ENCODE measurements around the gene FBXL19.

FBXL19 gene

GRCh38 chr16:30966033-30966619, 42.8 kb downstream of the FBXL19 start:
- no peak for DNase-seq (ENCODE audit: low spot score)

DNA sequence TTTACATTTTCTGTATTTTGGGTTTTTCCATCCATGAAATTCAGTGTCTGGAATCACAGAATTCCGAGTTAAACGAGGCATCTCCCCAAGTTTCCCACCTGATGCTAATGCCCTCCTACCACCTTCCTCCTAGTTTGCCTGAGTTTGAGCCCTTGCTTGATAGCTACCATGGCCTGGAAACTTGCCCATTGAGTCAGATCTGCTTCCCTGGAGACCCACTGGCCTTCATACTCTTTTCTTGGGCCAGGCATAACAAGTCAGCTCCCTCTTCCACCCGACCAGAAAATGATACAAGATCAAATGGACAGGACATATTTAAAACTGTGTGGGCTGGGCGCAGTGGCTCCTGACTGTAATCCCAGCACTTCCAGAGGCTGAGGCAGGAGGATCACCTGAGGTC, 44.4 kb downstream of the FBXL19 start:
- DNase-seq (ENCODE audit: low spot score) = no peak

DNA sequence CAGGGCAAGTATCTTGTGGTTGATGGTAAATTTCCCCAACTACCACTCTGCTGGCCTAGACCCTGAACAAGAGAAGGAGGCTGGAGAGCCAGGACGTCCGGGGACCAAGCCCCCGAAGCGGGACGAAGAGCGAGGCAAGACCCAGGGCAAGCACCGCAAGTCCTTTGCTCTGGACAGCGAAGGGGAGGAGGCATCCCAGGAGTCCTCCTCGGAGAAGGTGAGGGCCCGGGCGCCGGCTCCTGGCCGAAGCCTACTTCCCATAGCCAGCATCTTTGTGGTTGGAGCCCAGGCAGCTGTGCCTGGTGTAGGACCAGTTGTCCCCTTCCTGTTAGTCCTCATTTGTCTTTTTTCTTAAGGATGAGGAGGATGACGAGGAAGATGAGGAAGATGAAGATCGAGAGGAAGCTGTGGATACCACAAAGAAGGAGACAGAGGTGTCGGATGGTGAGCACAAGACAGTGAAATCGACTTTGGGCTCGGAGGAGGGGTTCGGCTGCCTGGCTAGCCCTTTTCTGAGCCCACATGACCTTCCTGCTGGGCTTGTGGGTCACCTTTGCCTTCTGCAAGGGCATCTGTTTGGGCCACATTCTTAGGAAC, 46.0 kb downstream of the FBXL19 start:
- no peak for DNase-seq (ENCODE audit: low spot score)

DNA sequence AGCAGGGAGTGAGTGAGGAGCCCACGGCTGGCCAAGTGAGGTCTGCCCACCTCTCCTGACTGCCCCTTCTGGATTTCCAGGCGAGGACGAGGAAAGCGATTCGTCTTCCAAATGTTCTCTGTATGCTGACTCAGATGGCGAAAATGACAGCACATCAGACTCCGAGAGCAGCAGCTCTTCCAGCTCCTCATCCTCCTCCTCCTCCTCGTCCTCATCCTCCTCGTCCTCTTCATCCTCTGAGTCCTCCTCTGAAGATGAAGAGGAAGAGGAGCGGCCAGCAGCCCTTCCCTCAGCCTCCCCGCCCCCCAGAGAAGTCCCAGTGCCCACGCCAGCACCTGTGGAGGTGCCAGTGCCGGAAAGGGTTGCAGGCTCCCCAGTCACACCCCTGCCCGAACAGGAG, 47.9 kb downstream of the FBXL19 start:
- DNase-seq (ENCODE audit: low spot score) = no peak

GRCh38 chr16:30972872-30973271, 49.5 kb downstream of the FBXL19 start:
- DNase-seq (ENCODE audit: low spot score) = no peak

GRCh38 chr16:30974348-30974747, 51.0 kb downstream of the FBXL19 start:
- DNase-seq (ENCODE audit: low spot score) = no peak

DNA sequence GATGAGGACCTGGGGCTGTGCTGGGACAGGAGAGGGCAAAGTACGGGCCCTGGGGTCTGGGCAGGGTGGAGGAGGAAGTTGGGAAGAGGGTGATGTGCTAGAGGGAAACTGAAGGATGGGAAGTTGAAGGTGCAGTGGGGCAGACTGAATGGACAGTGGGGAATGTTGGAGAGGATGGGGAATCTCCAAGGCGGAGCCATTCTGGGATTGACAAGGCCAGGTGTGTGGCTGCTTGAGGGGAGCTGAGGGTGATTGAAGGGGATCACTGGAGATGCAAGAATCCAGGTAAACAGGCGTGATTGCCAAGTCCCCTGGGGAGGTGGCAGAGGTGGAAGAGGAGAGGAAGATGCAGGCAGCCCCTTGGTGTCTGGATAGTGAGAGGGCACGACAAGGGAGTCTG, 53.1 kb downstream of the FBXL19 start:
- DNase-seq (ENCODE audit: low spot score) = no peak

GRCh38 chr16:30977502-30977901, 54.1 kb downstream of the FBXL19 start:
- peak; percentile 57 for DNase-seq (ENCODE audit: low spot score)

DNA sequence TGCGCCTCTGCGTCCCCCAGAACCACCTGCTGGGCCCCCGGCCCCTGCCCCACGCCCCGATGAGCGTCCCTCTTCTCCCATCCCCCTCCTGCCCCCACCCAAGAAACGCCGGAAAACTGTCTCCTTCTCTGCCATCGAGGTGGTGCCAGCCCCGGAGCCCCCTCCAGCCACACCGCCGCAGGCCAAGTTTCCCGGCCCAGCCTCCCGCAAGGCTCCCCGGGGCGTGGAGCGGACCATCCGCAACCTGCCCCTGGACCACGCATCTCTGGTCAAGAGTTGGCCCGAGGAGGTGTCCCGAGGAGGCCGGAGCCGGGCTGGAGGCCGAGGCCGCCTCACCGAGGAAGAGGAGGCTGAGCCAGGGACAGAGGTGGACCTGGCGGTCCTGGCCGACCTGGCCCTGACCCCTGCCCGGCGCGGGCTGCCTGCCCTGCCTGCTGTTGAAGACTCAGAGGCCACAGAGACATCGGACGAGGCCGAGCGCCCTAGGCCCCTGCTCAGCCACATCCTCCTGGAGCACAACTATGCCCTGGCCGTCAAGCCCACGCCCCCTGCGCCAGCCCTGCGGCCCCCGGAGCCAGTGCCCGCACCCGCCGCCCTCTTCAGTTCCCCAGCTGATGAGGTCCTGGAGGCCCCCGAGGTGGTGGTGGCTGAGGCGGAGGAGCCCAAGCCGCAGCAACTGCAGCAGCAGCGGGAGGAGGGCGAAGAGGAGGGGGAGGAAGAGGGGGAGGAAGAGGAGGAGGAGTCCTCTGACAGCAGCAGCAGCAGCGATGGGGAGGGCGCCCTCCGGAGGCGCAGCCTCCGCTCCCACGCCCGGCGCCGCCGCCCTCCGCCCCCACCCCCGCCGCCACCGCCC, 56.0 kb downstream of the FBXL19 start:
- DNase-seq (ENCODE audit: low spot score) = no peak

GRCh38 chr16:30980023-30980371, 56.6 kb downstream of the FBXL19 start:
- no peak for DNase-seq (ENCODE audit: low spot score)

GRCh38 chr16:30980434-30980833, 57.1 kb downstream of the FBXL19 start:
- no peak for DNase-seq (ENCODE audit: low spot score)

DNA sequence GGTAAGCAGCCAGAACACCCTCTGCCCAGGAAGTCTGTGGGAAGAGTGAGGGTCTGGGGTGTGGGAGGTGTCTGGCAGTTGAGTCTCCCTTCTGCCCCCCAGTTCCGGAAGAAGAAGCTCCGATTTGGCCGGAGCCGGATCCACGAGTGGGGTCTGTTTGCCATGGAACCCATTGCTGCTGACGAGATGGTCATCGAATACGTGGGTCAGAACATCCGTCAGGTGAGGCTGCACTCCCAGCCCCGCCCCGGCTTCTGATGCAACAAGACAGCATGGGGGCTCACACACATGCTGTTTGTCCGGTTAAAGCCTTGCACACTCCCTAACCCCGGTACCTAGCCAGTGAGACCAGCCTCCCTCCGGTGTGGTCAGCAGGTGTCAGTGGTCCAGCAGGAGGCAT, 57.6 kb downstream of the FBXL19 start:
- no peak for DNase-seq (ENCODE audit: low spot score)

DNA sequence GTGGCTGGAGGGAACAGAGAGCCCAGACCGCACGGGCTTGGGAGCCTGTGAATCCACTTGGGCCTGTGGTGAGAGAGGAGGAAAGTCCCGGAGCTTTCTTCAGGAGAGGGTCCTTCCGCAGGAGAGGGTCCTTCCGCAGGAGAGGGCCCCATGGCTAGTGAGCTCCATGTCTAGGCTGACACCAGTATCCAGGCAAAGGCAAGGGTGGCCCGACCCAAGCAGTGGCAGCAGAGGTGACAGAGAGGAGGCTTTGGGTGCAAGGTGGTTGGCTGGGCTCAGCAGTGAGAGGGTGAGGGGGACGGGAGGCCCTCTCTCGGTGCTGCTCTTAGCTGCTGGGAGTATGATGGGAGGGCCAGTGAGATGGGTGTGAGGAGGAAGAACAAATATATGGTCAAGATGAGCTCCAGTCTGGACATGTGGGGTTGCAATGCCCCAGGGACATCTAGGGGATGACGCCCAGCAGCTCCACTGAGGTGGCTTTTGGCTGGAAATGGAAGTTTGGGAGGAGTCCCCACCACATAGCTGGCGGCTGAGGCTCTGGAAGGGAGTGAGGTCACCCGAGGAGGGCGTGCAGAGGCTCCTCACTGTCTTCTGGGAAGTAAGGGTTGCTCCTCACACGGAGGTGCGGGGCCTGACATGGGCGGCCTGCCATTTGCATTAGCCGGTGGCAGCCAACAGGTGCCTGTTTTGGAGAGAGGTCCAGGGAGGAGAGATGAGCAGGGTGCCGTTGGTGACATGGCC, 59.3 kb downstream of the FBXL19 start:
- DNase-seq (ENCODE audit: low spot score) = no peak

GRCh38 chr16:30983289-30983889, 60.0 kb downstream of the FBXL19 start:
- no peak for DNase-seq (ENCODE audit: low spot score)

DNA sequence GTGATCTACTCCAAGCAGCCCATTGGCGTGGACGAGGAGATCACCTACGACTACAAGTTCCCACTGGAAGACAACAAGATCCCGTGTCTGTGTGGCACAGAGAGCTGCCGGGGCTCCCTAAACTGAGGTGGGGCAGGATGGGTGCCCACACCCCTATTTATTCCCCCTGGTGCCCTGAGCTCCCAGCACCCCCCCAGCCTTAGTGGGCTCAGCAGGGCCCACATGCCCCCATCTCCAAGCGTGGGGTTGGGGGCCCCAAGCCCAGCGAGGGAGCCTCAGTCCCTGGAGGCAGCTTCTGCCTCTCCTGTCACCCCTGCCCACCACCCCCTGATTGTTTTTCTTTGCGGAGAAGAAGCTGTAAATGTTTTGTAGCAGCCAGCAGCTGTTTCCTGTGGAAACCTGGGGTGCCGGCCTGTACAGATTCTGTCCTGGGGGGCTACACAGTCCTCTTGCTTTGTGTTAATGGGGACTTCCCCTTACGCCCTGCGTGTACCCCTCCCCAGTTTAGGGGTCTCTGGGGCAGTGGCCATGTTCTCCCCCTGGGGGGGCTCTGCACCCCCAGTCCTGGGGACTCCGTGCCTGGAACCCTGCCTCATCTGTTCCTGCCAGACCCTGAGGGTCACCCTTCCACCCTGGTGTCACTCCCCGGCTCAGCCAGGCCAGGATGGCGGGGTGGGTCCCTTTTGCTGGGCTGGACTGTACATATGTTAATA, 60.7 kb downstream of the FBXL19 start:
- DNase-seq (ENCODE audit: low spot score) = no peak

DNA sequence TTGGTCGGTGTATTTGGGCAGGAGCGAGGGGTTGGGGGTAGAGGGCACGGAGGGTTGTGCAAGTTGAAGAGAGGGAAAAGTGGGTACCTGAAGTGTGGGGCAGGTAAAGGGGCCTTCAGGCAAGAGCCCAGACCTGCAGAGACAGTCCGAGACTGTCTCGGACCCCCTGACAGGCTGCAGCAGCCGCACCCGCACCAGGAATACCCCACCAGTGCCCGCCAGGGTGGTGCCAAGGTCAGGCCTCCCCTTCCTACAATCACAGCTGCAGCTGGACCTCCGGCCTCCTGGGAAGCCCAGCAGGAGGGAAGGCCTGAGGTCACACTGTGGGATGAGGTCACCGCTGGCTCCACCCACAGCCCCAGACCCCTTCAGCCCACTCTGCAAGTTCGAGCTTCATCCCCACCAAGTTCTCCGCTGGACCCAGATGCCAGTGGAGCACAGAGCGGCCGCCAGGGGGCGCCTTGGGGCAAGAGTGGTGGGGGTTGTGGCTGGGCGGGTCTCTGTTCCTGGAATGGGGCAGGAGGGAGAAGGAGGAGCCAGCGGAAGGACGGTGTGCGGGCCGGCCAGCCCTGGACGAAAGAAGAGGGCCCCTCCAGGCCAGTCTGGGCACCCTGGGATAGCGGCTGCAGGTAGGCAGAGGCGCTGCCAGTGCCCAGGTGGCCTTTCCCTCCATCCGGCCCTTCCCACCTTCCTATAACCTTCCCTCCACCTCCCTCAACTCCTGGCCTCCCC, 61.5 kb downstream of the FBXL19 start, which contains the start of gene HSD3B7:
Gene HSD3B7, plus strand, starts transcription at position 539 of the 732 bp plus-strand sequence. CDS start 452 bp downstream, outside the sequence.
- DNase-seq (ENCODE audit: low spot score) = peak; percentile 99

- peak; percentile 81 for DNase-seq (ENCODE audit: low spot score)
Measured at GRCh38 chr16:30985401-30986128, 62.2 kb downstream of the FBXL19 start.

DNA sequence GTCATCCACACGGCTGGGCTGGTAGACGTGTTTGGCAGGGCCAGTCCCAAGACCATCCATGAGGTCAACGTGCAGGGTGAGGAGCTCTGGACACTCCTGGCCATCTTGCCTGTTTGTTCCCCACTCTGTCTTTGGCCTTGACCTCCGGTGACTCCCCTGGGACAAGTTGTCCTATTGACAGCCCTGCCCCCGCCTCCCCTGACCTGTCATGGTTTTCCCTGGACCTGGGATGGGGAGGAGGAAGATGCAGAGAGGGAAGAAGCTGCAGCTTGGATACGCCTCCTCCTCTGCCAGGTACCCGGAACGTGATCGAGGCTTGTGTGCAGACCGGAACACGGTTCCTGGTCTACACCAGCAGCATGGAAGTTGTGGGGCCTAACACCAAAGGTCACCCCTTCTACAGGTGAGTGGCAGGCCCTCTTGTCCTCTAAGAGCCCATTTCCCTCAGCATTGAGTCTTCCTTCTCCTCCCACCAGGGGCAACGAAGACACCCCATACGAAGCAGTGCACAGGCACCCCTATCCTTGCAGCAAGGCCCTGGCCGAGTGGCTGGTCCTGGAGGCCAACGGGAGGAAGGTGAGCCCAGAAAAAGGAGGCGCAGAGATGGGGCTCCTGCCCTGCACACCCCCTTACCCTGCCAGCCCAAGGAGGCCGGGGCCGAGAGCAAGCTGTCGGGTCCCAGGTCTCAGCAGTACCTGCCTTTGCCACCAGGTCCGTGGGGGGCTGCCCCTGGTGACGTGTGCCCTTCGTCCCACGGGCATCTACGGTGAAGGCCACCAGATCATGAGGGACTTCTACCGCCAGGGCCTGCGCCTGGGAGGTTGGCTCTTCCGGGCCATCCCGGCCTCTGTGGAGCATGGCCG, 63.0 kb downstream of the FBXL19 start:
- no peak for DNase-seq (ENCODE audit: low spot score)

DNA sequence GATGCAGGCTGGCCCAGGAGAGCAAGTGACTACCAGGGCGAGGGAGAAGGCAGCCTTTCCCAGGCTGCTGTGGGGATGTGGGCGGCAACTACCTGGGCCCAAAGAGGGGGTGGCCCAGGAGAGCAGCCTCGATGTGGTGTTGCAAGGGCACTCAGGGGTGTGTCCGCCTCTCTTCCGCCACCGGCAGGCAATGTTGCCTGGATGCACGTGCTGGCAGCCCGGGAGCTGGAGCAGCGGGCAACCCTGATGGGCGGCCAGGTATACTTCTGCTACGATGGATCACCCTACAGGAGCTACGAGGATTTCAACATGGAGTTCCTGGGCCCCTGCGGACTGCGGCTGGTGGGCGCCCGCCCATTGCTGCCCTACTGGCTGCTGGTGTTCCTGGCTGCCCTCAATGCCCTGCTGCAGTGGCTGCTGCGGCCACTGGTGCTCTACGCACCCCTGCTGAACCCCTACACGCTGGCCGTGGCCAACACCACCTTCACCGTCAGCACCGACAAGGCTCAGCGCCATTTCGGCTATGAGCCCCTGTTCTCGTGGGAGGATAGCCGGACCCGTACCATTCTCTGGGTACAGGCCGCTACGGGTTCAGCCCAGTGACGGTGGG, 64.3 kb downstream of the FBXL19 start:
- no peak for DNase-seq (ENCODE audit: low spot score)

Data from HuH-7.5 (cell line).